PFSK-1 (cell line): ENCODE measurements around the gene LDLRAD4.

ENCODE experiments used
- FOXP2 ChIP-seq: optimal IDR thresholded peaks from 2 replicates; pipeline ENCODE3; 2011; ENCODE audit warnings: borderline replicate concordance, control low read depth, inconsistent platforms; ENCODE audit not compliant: insufficient read depth; ENCODE audit errors: extremely low read length, extremely low read depth
- POLR2AphosphoS5 ChIP-seq: IDR thresholded peaks from 2 replicates; pipeline ENCODE4 v1.6.1; 2012; ENCODE audit warnings: low read depth, mild to moderate bottlenecking, control low read depth, low read length, moderate library complexity
- SIN3A ChIP-seq: IDR thresholded peaks from 2 replicates; pipeline ENCODE4 v1.6.1; 2012; ENCODE audit warnings: mild to moderate bottlenecking, low read length, moderate library complexity, borderline replicate concordance; ENCODE audit not compliant: insufficient read depth
- TAF1 ChIP-seq: IDR thresholded peaks from 2 replicates; pipeline ENCODE4 v1.6.1; 2012; ENCODE audit warnings: low read length, control low read depth, borderline replicate concordance; ENCODE audit not compliant: insufficient read depth
- TF ChIP-seq, protein P1 (sequence below), 2 experiments: IDR thresholded peaks; 2 replicates each; pipeline versions ENCODE4 v1.6.1 to v1.8.0; 2011 to 2012; ENCODE audit warnings: low read depth in 2 of 2, low read length in 2 of 2, control low read depth in 1 of 2, inconsistent platforms in 1 of 2, mild to moderate bottlenecking in 1 of 2, moderate library complexity in 1 of 2; ENCODE audit not compliant: insufficient read depth in 1 of 2

The LDLRAD4 gene

DNA sequence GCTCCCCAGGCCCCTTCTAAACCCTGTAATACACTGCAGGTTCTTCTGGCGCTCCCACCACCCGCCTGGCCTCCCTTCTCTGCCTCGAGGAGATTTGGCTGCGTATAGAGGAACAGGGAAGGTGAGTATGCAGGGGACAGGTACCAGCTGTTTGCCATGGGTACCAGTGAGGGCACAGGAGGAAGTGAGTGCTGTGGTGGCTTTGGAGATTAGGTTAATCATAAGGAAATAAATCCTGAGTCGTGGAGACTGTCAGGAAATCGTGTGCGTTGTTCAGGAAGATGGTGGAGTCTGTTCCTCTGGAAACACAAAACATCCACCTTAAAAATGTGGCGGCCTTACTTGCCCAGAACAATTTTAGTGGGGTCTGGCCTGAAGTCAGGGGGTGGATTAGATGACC lies 277.4 kb downstream of the LDLRAD4 start:
- TF ChIP-seq FOXP2 (no peak), SIN3A (no peak), POLR2AphosphoS5 (no peak), TAF1 (no peak)
- TF ChIP-seq, protein P1, sequence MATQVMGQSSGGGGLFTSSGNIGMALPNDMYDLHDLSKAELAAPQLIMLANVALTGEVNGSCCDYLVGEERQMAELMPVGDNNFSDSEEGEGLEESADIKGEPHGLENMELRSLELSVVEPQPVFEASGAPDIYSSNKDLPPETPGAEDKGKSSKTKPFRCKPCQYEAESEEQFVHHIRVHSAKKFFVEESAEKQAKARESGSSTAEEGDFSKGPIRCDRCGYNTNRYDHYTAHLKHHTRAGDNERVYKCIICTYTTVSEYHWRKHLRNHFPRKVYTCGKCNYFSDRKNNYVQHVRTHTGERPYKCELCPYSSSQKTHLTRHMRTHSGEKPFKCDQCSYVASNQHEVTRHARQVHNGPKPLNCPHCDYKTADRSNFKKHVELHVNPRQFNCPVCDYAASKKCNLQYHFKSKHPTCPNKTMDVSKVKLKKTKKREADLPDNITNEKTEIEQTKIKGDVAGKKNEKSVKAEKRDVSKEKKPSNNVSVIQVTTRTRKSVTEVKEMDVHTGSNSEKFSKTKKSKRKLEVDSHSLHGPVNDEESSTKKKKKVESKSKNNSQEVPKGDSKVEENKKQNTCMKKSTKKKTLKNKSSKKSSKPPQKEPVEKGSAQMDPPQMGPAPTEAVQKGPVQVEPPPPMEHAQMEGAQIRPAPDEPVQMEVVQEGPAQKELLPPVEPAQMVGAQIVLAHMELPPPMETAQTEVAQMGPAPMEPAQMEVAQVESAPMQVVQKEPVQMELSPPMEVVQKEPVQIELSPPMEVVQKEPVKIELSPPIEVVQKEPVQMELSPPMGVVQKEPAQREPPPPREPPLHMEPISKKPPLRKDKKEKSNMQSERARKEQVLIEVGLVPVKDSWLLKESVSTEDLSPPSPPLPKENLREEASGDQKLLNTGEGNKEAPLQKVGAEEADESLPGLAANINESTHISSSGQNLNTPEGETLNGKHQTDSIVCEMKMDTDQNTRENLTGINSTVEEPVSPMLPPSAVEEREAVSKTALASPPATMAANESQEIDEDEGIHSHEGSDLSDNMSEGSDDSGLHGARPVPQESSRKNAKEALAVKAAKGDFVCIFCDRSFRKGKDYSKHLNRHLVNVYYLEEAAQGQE (IDR thresholded peaks at IDR 0.05; ENCODE audit: insufficient read depth in 1 of 2, low read depth in 2 of 2, low read length in 2 of 2), result no peak

DNA sequence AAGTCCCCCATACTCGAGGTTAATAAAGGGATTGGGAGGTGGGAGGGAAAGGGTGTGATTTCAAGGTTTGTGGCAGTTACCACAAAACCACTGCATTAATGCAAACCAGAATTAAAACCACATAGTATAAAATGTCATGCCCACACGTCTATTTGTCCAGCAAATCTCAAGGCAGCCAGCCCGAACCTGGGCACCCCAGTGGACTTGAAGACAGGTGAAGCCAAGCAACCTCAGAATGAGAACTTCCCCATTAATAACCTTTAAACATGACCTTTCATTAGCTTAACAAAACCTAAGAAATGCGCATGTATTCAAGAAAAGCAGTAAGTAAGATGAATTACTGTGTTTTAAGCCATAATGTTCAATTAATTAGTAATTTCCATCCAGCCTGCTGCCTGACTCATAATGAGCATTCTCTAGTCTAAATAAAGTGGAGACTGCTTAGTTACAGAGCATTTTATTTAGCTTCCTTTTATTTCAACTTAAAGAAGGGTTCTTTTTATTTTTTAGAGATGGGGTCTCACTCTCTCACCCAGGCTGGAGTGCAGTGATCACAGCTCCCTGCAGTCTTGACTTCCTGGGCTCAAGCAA lies 278.2 kb downstream of the LDLRAD4 start:
- no peak for TF ChIP-seq TAF1
- no peak for TF ChIP-seq FOXP2
- no peak for TF ChIP-seq SIN3A
- TF ChIP-seq, protein P1 (IDR thresholded peaks at IDR 0.05; ENCODE audit: insufficient read depth in 1 of 2, low read depth in 2 of 2, low read length in 2 of 2), result no peak
- no peak for TF ChIP-seq POLR2AphosphoS5

DNA sequence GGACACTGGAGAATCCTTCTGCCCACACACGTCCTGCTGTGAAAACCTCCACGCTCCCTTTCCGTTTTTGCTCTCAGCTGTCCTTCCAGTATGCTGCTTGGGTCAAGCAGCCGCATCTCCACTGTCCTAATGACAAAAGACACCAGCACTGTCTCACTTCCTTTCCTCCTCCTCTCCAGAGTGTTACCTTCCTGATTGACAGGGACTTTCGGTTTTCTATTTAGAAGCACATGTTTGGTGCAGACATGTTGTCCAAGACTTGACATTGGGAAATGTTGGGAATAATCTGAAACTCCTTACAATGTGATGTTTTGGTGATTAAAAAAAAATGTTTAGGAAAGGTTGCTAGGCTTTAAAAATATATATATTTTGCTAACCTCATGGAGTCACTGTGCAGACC lies 281.2 kb downstream of the LDLRAD4 start:
- TF ChIP-seq SIN3A (no peak), FOXP2 (no peak), TAF1 (no peak), POLR2AphosphoS5 (no peak)
- TF ChIP-seq, protein P1 (IDR thresholded peaks at IDR 0.05; ENCODE audit: insufficient read depth in 1 of 2, low read depth in 2 of 2, low read length in 2 of 2), result no peak

DNA sequence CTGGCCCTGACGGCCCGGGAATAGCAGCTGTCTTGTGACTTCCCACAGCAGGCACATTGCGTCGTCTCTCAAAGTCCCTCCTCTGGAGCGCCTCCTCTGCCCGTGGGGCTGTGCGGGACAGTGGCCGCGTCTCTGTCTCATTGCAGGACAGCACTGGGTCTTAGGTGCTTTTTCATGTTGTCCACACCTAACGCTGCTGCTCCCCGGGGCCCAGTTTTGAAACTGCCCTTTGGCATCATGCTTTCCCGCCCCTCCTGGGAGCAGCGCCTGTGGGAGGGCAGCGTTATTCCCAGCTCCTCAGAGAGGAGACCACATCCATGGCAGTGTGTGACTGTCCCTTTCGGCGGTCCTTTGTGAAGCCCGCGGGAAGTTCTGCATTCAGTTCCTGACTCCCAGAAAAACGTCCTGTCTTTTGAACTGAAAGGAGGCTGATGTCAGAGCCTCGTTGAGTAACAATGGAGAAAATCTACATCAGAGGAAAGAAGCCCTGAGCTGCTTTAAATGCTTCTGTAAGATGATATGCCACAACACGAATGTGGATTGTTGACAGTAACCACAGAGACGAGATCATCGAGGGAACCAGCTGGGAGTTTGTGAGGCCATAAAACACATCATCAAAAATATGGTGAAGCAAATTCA lies 281.8 kb downstream of the LDLRAD4 start:
- TF ChIP-seq POLR2AphosphoS5 (no peak), FOXP2 (no peak), TAF1 (no peak), SIN3A (no peak)
- TF ChIP-seq, protein P1 (IDR thresholded peaks at IDR 0.05; ENCODE audit: insufficient read depth in 1 of 2, low read depth in 2 of 2, low read length in 2 of 2), result no peak
